GM12865 (cell line): ENCODE results near the gene RANBP3.

Experiments
- DNase-seq: peaks from one replicate; pipeline ENCODE4 v3.0.0; 2010; ENCODE audit warnings: low read depth
- H3K4me3 ChIP-seq: 2 replicates; pipeline ENCODE4 v1.5.1; 2011; ENCODE audit warnings: mild to moderate bottlenecking, low read depth, low read length, control low read depth
- CTCF ChIP-seq: IDR thresholded peaks from 2 replicates; pipeline ENCODE4 v1.5.1; 2011; ENCODE audit warnings: low read length, control low read depth, low read depth, inconsistent platforms; ENCODE audit not compliant: insufficient read depth; ENCODE audit errors: missing control alignments

RANBP3 gene

GRCh38 chr19:5911366-5911765, 66.6 kb downstream of the RANBP3 start:
- no peak for DNase-seq
- H3K4me3 ChIP-seq, result no peak overlapping the region
- TF ChIP-seq CTCF, result no peak

GRCh38 chr19:5910638-5910907, 67.4 kb downstream of the RANBP3 start:
- H3K4me3 ChIP-seq, result no peak overlapping the region
- TF ChIP-seq CTCF, result no peak

GRCh38 chr19:5908773-5909442, 69.0 kb downstream of the RANBP3 start:
- no peak for TF ChIP-seq CTCF
- DNase-seq, result no peak
- no peak overlapping the region for H3K4me3 ChIP-seq

More at GRCh38 chr19:5910638-5910907, 67.4 kb downstream of the RANBP3 start:
- no peak for DNase-seq

GRCh38 chr19:5907241-5907640, 70.7 kb downstream of the RANBP3 start:
- no peak overlapping the region for H3K4me3 ChIP-seq
- TF ChIP-seq CTCF, result no peak
- DNase-seq, result no peak

- no peak for DNase-seq
- TF ChIP-seq CTCF, result no peak
- peak overlapping the region; percentile 84 for H3K4me3 ChIP-seq
These were observed 72.7 kb downstream of the RANBP3 start for GRCh38 chr19:5905114-5905778.

GRCh38 chr19:5904352-5905113, 73.4 kb downstream of the RANBP3 start, which contains the start of gene VMAC:
Gene VMAC, plus strand, starts transcription at chr19:5904872. Its CDS starts 19 bp downstream, at chr19:5904891.
- peak within 1 kb of the TSS; percentile 84 for H3K4me3 ChIP-seq
- TF ChIP-seq CTCF, result no peak
- peak; percentile 100 for DNase-seq
